HepG2 (cell line): ENCODE results near the gene HNRNPA1. TPM values are rescaled to one million over a fixed set of nuclear protein-coding genes. Genes with fewer than 3 reads are reported as not detected.

Experiments used
- ATF2 ChIP-seq: sonication (generic); formaldehyde crosslinking; IDR thresholded peaks from 2 replicates; pipeline ENCODE4 v1.4.0; 2020; ENCODE audit warnings: missing genetic modification reagents
- CENPBD1 ChIP-seq: sonication (generic); formaldehyde crosslinking; IDR thresholded peaks from 2 replicates; pipeline ENCODE4 v1.8.0; 2022; ENCODE audit warnings: missing genetic modification reagents, low read depth, mild to moderate bottlenecking, borderline replicate concordance
- ISL2 ChIP-seq: sonication (generic); formaldehyde crosslinking; IDR thresholded peaks from 2 replicates; pipeline ENCODE4 v1.5.0; 2020; ENCODE audit warnings: missing genetic modification reagents
- MED8 ChIP-seq: sonication (generic); formaldehyde crosslinking; IDR thresholded peaks from 2 replicates; pipeline ENCODE4 v1.8.1; 2023; ENCODE audit warnings: mild to moderate bottlenecking, missing genetic modification reagents; ENCODE audit not compliant: insufficient replicate concordance
- NBN ChIP-seq: fragments of 450-650 bp; conservative IDR thresholded peaks from 2 replicates; pipeline ENCODE4 v1.6.1; 2017
- NKX3-1 ChIP-seq: sonication (generic); formaldehyde crosslinking; IDR thresholded peaks from 2 replicates; pipeline ENCODE4 v1.5.0; 2020; ENCODE audit warnings: missing genetic modification reagents
- SETDB1 ChIP-seq: sonication (generic); formaldehyde crosslinking; IDR thresholded peaks from 2 replicates; pipeline ENCODE4 v1.5.1; 2020; ENCODE audit warnings: missing genetic modification reagents, mild to moderate bottlenecking, borderline replicate concordance
- SSRP1 ChIP-seq: IDR thresholded peaks from 2 replicates; pipeline ENCODE4 v1.6.1; 2016; ENCODE audit warnings: control low read depth
- THRA ChIP-seq: sonication (generic); formaldehyde crosslinking; IDR thresholded peaks from 2 replicates; pipeline ENCODE4 v1.4.0; 2020; ENCODE audit warnings: missing genetic modification reagents, borderline replicate concordance
- USF2 ChIP-seq, 2 experiments: sonication (generic) in 1 of 2; formaldehyde crosslinking in 1 of 2; IDR thresholded peaks; 2 replicates each; pipeline versions ENCODE4 v1.5.1 to v1.6.1; 2011 to 2020; ENCODE audit warnings: borderline replicate concordance in 1 of 2, low read depth in 1 of 2, low read length in 1 of 2, mild to moderate bottlenecking in 1 of 2, missing genetic modification reagents in 1 of 2, moderate library complexity in 1 of 2
- ZBTB33 ChIP-seq: sonication (generic); formaldehyde crosslinking; IDR thresholded peaks from 2 replicates; pipeline ENCODE4 v1.4.0; 2020; ENCODE audit warnings: missing genetic modification reagents
- ZNF143 ChIP-seq: sonication (generic); formaldehyde crosslinking; IDR thresholded peaks from 2 replicates; pipeline ENCODE4 v1.4.0; 2020; ENCODE audit warnings: missing genetic modification reagents
- ZNF350 ChIP-seq: sonication (generic); formaldehyde crosslinking; IDR thresholded peaks from 2 replicates; pipeline ENCODE4 v1.4.0; 2020; ENCODE audit warnings: mild to moderate bottlenecking, low read depth, missing genetic modification reagents, borderline replicate concordance
- ZNF414 ChIP-seq: sonication (generic); formaldehyde crosslinking; IDR thresholded peaks from 2 replicates; pipeline ENCODE4 v1.5.0; 2020; ENCODE audit warnings: missing genetic modification reagents
- ZNF503 ChIP-seq: sonication (generic); formaldehyde crosslinking; IDR thresholded peaks from 2 replicates; pipeline ENCODE4 v1.4.0; 2020; ENCODE audit warnings: missing genetic modification reagents
- ZNF558 ChIP-seq: sonication (generic); formaldehyde crosslinking; IDR thresholded peaks from 2 replicates; pipeline ENCODE4 v1.9.0; 2022; ENCODE audit warnings: mild to moderate bottlenecking, missing genetic modification reagents, borderline replicate concordance
- ZNF792 ChIP-seq: IDR thresholded peaks from 2 replicates; pipeline ENCODE4 v1.6.1; 2016
- ZSCAN22 ChIP-seq: sonication (generic); formaldehyde crosslinking; IDR thresholded peaks from 2 replicates; pipeline ENCODE4 v1.4.0; 2020; ENCODE audit warnings: mild to moderate bottlenecking, missing genetic modification reagents
- polyA plus RNA-seq, 8 experiments: library from polyadenylated mRNA; depleted of rRNA in 3 of 8; stranded (reverse) in 7 of 8; unstranded in 1 of 8; fragments of >200 nt; fragmentation: Illumina TruSeq in 4 of 8; extraction: Trizol in 4 of 8; gene quantifications; 2 replicates each; pipeline versions ENCODE4 v1.2.1 to v1.2.3, GENCODE V29; 2011 to 2016; ENCODE audit warnings: low read depth in 4 of 8, missing spikeins in 1 of 8, mixed read lengths in 1 of 8; ENCODE audit not compliant: insufficient read depth in 1 of 8
- total RNA-seq, 5 experiments: library from RNA; depleted of rRNA; stranded (reverse); fragments of >200 nt; fragmentation: Illumina TruSeq; extraction: Trizol; gene quantifications; 2 replicates each; pipeline ENCODE4 v1.2.3, GENCODE V29; 2016; ENCODE audit warnings: low read depth in 1 of 5

HNRNPA1 gene
- total and polyA plus RNA-seq, 2 of the 13 experiments (the other 11 are each of a cell fraction or from before 2014, with no cell fraction given) = 535 to 1,820 TPM

GRCh38 chr12:54294152-54294952 is 13.8 kb downstream of the HNRNPA1 start (continued):
- TF ChIP-seq USF2 (IDR thresholded peaks at IDR 0.05; ENCODE audit: low read depth, low read length) (no peak), USF2 (CRISPR knock-in tag; IDR thresholded peaks at IDR 0.05; ENCODE audit: borderline replicate concordance) (no peak), THRA (CRISPR knock-in tag) (peak; percentile 83; the same call in 1 of the 2 replicates), ZNF414 (CRISPR knock-in tag) (no peak), ZNF792 (CRISPR knock-in tag) (no peak), ZNF503 (CRISPR knock-in tag) (peak; percentile 70), ZNF350 (CRISPR knock-in tag) (peak; percentile 88), SSRP1 (CRISPR knock-in tag) (0 out of 2 replicates have a peak, but pooled peaks have one; percentile 71), ISL2 (CRISPR knock-in tag) (peak; percentile 56; the same call in 1 of the 2 replicates), ZNF558 (CRISPR knock-in tag) (no peak), SETDB1 (CRISPR knock-in tag) (no peak), NBN (no peak), ZSCAN22 (CRISPR knock-in tag) (no peak), ATF2 (no peak; the same call in 1 of the 2 replicates), NKX3-1 (no peak), ZBTB33 (CRISPR knock-in tag) (peak; percentile 69), CENPBD1 (CRISPR knock-in tag) (no peak), ZNF143 (CRISPR knock-in tag) (no peak), MED8 (CRISPR knock-in tag) (peak; percentile 46)
